Measurements from ENCODE around the gene SH3PXD2B.

DNA sequence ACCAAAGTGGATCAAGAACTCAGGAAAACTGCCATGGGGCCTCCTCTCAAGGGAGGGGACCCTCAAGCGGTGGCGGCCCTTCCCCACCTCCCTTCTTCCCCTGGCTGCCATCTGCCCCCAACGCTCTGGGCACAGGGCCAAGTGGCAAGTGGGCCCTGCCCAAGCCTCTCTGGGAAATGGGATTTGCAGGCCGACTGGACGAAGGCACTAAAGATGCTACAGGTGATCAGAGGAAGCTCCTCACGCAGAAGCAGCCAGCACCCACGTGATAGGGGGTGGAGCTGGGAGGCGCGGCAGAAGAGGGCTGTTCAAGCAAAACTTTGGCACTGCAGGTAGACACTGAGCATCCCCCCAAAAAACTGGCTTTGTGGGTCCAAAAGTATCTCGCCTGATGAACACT is 118.1 kb downstream of the SH3PXD2B start:
- TF ChIP-seq, protein P1, sequence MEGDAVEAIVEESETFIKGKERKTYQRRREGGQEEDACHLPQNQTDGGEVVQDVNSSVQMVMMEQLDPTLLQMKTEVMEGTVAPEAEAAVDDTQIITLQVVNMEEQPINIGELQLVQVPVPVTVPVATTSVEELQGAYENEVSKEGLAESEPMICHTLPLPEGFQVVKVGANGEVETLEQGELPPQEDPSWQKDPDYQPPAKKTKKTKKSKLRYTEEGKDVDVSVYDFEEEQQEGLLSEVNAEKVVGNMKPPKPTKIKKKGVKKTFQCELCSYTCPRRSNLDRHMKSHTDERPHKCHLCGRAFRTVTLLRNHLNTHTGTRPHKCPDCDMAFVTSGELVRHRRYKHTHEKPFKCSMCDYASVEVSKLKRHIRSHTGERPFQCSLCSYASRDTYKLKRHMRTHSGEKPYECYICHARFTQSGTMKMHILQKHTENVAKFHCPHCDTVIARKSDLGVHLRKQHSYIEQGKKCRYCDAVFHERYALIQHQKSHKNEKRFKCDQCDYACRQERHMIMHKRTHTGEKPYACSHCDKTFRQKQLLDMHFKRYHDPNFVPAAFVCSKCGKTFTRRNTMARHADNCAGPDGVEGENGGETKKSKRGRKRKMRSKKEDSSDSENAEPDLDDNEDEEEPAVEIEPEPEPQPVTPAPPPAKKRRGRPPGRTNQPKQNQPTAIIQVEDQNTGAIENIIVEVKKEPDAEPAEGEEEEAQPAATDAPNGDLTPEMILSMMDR (IDR thresholded peaks at IDR 0.05; ENCODE audit: low read depth, low read length, poor library complexity, severe bottlenecking) = no peak
- no peak for TF ChIP-seq EZH2phosphoT487 (IDR thresholded peaks at IDR 0.05; ENCODE audit: borderline replicate concordance, low read length)
